Keratinocyte (primary cell): ENCODE measurements around the gene CDKN1C. TPM values are rescaled to one million over a fixed set of nuclear protein-coding genes. Genes with fewer than 3 reads are reported as not detected.

Source experiments
- DNase-seq: peaks from one replicate; pipeline ENCODE4 v3.0.0-alpha.2; 2011; ENCODE audit warnings: low read depth, missing footprints, low spot score
- FAIRE-seq: peaks from 2 replicates; lab custom pipeline; 2011; peaks lifted over from hg19 to GRCh38; lab: Jason Lieb, UNC
- H2AFZ ChIP-seq: 2 replicates; pipeline ENCODE4 v1.6.0; 2012; ENCODE audit warnings: low read length, control low read depth, inconsistent platforms; ENCODE audit not compliant: control insufficient read depth
- H3K27ac ChIP-seq: 2 replicates; pipeline ENCODE4 v1.5.1; 2011; ENCODE audit warnings: low read length; ENCODE audit not compliant: control insufficient read depth, insufficient read depth
- H3K27me3 ChIP-seq: 3 replicates; pipeline ENCODE4 v1.6.0; 2011; ENCODE audit warnings: low read length; ENCODE audit not compliant: control insufficient read depth, insufficient read depth; ENCODE audit errors: extremely low read depth
- H3K36me3 ChIP-seq, 2 experiments: 2 replicates in 1 of 2; 3 replicates in 1 of 2; pipeline ENCODE4 v1.5.1; 2011; ENCODE audit warnings: low read length in 2 of 2, mild to moderate bottlenecking in 1 of 2; ENCODE audit not compliant: control insufficient read depth in 2 of 2, insufficient read depth in 2 of 2; ENCODE audit errors: extremely low read depth in 1 of 2
- H3K4me1 ChIP-seq: 3 replicates; pipeline ENCODE4 v1.5.1; 2011; ENCODE audit warnings: low read length; ENCODE audit not compliant: control insufficient read depth, insufficient read depth; ENCODE audit errors: extremely low read depth
- H3K4me2 ChIP-seq: 3 replicates; pipeline ENCODE4 v1.6.0; 2011; ENCODE audit warnings: low read depth, low read length; ENCODE audit not compliant: control insufficient read depth, insufficient read depth; ENCODE audit errors: extremely low read depth
- H3K4me3 ChIP-seq, 3 experiments: fragments of 200-600 bp in 1 of 3; sonication (generic) in 1 of 3; 2 replicates in 2 of 3; 3 replicates in 1 of 3; pipeline ENCODE4 v1.5.1; 2011 to 2016; ENCODE audit warnings: low read length in 3 of 3, mild to moderate bottlenecking in 3 of 3, control low read depth in 2 of 3, inconsistent platforms in 1 of 3, low read depth in 1 of 3, mixed read lengths in 1 of 3, mixed run types in 1 of 3, moderate library complexity in 1 of 3; ENCODE audit not compliant: control insufficient read depth in 2 of 3, insufficient read depth in 2 of 3; ENCODE audit errors: extremely low read depth in 1 of 3
- H3K79me2 ChIP-seq: 2 replicates; pipeline ENCODE4 v1.6.0; 2012; ENCODE audit warnings: low read length; ENCODE audit not compliant: control insufficient read depth, insufficient read depth
- H3K9ac ChIP-seq: 3 replicates; pipeline ENCODE4 v1.6.0; 2011; ENCODE audit warnings: low read length; ENCODE audit not compliant: control insufficient read depth, insufficient read depth; ENCODE audit errors: extremely low read depth
- H3K9me1 ChIP-seq: 3 replicates; pipeline ENCODE4 v1.6.0; 2011; ENCODE audit warnings: low read length; ENCODE audit not compliant: control insufficient read depth, insufficient read depth; ENCODE audit errors: extremely low read depth
- H3K9me3 ChIP-seq: 2 replicates; pipeline ENCODE4 v1.5.1; 2012; ENCODE audit warnings: low read depth, low read length; ENCODE audit not compliant: control insufficient read depth
- H4K20me1 ChIP-seq: 3 replicates; pipeline ENCODE4 v1.6.0; 2011; ENCODE audit warnings: low read length; ENCODE audit not compliant: control insufficient read depth, insufficient read depth; ENCODE audit errors: extremely low read depth
- EZH2 ChIP-seq: IDR thresholded peaks from one replicate; pipeline ENCODE4 v1.6.1; 2012; ENCODE audit warnings: inconsistent platforms, mild to moderate bottlenecking, low read length, moderate library complexity
- dilution Hi-C: fragments of 300-500 bp; cut with MboI; formaldehyde crosslinking; loops from one replicate; pipeline ENCODE4 v1.7.0; 2020; ENCODE audit warnings: low sequenced_read_pairs; ENCODE audit not compliant: extremely low pct_ligation_motif_present
- polyA plus RNA-seq, 5 experiments: library from polyadenylated mRNA; depleted of rRNA in 3 of 5; stranded (reverse) in 3 of 5; stranded (forward) in 1 of 5; unstranded in 1 of 5; fragments of >200 nt; gene quantifications; 1 replicate in 1 of 5; 2 replicates in 3 of 5; 3 replicates in 1 of 5; pipeline versions ENCODE4 v1.2.1 to v1.2.3, GENCODE V29; 2011 to 2012; ENCODE audit warnings: missing spikeins in 2 of 5, low read depth in 1 of 5, low replicate concordance in 1 of 5
- TF ChIP-seq, protein P1 (sequence below), 3 experiments: IDR thresholded peaks in 1 of 3; conservative IDR thresholded peaks in 1 of 3; optimal IDR thresholded peaks in 1 of 3; 2 replicates in 2 of 3; 3 replicates in 1 of 3; pipeline versions ENCODE3 to v1.5.1; 2011; ENCODE audit warnings: low read length in 3 of 3, mild to moderate bottlenecking in 3 of 3, moderate library complexity in 2 of 3, control low read depth in 1 of 3, inconsistent platforms in 1 of 3; ENCODE audit not compliant: insufficient read depth in 2 of 3; ENCODE audit errors: extremely low read depth in 1 of 3

Gene CDKN1C
- polyA plus RNA-seq, 1 donor (not counting 4 experiments of a cell fraction or from before 2014, with no cell fraction given), result 0.37 TPM

DNA sequence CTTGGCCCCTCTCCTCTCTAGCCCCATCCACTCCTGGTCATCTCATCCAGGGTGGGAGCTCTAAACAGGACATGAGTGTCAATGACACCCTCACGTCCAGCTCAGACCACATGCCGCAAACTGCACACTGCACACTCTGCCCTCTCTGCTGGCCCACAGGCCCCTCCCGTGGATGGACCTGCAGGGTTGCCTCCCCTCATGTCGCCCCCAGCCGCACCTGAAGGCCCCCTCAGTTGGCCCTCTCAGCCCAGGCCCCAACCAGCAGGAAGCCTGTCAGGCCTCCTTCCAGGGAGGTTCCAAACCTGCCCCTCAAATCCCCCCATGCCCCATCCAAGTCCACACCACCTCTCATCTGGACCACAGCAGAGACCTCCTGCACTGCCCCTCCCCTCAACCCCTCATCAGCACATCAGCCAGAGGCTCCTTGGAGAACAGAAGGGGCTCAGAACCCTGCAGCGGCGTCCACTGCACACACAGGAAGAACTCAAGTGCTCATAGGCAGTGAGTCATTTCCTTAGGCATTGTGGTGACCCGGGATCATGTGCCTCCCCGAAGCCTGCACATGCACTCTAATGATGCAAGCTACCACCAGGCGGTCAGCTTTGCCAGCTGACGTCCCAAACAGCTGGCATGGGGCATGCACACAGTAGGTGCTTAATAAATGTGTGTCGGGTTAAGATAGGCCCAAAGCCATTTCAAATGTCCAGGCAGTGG, 12.9 kb upstream of the CDKN1C start:
- DNase-seq (no peak), FAIRE-seq (peak; percentile 85)
- Histone ChIP-seq H3K36me3 (no peaks in the 10 kb centered on the region), H3K4me1 (peaks cover 37% of the 10 kb centered on the region), H3K79me2 (no peaks in the 10 kb centered on the region), H3K9ac (no peak overlapping the region), H3K27me3 (no peaks in the 10 kb centered on the region), H2AFZ (no peak overlapping the region), H3K9me3 (no peaks in the 10 kb centered on the region), H3K4me2 (peak overlapping the region; percentile 61), H3K9me1 (no peaks in the 10 kb centered on the region), H3K4me3 (peak overlapping the region in 1 of 3 experiments; percentile 19), H4K20me1 (no peaks in the 10 kb centered on the region), H3K27ac (peak overlapping the region; percentile 59)
- TF ChIP-seq EZH2, result no peak
- TF ChIP-seq, protein P1, sequence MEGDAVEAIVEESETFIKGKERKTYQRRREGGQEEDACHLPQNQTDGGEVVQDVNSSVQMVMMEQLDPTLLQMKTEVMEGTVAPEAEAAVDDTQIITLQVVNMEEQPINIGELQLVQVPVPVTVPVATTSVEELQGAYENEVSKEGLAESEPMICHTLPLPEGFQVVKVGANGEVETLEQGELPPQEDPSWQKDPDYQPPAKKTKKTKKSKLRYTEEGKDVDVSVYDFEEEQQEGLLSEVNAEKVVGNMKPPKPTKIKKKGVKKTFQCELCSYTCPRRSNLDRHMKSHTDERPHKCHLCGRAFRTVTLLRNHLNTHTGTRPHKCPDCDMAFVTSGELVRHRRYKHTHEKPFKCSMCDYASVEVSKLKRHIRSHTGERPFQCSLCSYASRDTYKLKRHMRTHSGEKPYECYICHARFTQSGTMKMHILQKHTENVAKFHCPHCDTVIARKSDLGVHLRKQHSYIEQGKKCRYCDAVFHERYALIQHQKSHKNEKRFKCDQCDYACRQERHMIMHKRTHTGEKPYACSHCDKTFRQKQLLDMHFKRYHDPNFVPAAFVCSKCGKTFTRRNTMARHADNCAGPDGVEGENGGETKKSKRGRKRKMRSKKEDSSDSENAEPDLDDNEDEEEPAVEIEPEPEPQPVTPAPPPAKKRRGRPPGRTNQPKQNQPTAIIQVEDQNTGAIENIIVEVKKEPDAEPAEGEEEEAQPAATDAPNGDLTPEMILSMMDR (optimal IDR thresholded peaks at IDR 0.05 in 1 of 3, IDR thresholded peaks at IDR 0.05 in 1 of 3, conservative IDR thresholded peaks at IDR 0.05 in 1 of 3; ENCODE audit: extremely low read depth in 1 of 3, insufficient read depth in 2 of 3, low read length in 3 of 3), result no peak
- dilution Hi-C loops, result no loop called here

- Histone ChIP-seq H4K20me1 (no peaks in the 10 kb centered on the region), H3K79me2 (no peaks in the 10 kb centered on the region), H3K9me1 (no peaks in the 10 kb centered on the region), H3K36me3 (no peaks in the 10 kb centered on the region), H3K27me3 (no peaks in the 10 kb centered on the region), H3K9me3 (no peaks in the 10 kb centered on the region), H3K4me2 (no peak overlapping the region), H3K27ac (no peak overlapping the region), H3K4me3 (no peak overlapping the region), H3K9ac (no peak overlapping the region), H2AFZ (no peak overlapping the region), H3K4me1 (peaks cover 33% of the 10 kb centered on the region)
- dilution Hi-C loops, result no loop called here
- TF ChIP-seq, protein P1 (optimal IDR thresholded peaks at IDR 0.05 in 1 of 3, IDR thresholded peaks at IDR 0.05 in 1 of 3, conservative IDR thresholded peaks at IDR 0.05 in 1 of 3; ENCODE audit: extremely low read depth in 1 of 3, insufficient read depth in 2 of 3, low read length in 3 of 3), result no peak
- TF ChIP-seq EZH2, result no peak
- DNase-seq (no peak), FAIRE-seq (no peak)
Observed at GRCh38 chr11:2897048-2897447, 11.5 kb upstream of the CDKN1C start.
